Measurements from ENCODE around the gene SATB1.

DNA sequence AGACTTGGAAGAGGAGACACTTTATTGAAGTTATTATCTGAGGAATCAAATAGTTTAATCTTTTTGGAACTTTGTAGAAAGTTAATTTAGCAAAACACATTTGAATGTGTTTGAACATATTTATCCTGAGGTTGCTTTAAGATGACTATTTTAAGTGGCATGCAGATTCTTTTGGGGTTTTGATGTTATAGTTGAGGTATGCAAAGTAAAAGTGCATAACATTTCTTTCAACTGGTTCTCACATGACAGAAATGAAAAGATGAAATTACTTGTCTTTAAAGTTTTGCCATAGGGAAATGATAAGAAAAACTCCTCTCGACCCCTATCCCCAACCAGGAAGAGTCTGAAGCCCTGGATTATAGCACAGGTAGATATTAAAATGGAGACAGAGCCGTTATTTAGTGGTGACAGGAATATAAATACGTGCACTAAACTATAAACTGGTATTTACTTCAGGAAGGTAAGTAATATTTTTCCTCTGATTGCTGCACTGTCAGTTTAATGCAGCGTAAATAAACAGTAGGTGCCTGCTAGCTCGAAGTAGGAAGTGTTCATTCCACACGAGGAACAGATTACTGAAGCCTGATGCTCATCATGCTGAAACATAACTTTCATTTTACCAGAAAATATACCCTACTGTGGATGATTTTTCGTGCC lies 15.1 kb upstream of the SATB1 start:
- no peak for TF ChIP-seq POLR2A (IDR thresholded peaks at IDR 0.05; ENCODE audit: extremely low read depth, insufficient read length)
- TF ChIP-seq, protein P1, sequence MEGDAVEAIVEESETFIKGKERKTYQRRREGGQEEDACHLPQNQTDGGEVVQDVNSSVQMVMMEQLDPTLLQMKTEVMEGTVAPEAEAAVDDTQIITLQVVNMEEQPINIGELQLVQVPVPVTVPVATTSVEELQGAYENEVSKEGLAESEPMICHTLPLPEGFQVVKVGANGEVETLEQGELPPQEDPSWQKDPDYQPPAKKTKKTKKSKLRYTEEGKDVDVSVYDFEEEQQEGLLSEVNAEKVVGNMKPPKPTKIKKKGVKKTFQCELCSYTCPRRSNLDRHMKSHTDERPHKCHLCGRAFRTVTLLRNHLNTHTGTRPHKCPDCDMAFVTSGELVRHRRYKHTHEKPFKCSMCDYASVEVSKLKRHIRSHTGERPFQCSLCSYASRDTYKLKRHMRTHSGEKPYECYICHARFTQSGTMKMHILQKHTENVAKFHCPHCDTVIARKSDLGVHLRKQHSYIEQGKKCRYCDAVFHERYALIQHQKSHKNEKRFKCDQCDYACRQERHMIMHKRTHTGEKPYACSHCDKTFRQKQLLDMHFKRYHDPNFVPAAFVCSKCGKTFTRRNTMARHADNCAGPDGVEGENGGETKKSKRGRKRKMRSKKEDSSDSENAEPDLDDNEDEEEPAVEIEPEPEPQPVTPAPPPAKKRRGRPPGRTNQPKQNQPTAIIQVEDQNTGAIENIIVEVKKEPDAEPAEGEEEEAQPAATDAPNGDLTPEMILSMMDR (IDR thresholded peaks at IDR 0.05; ENCODE audit: low read depth, low read length): no peak
- TF ChIP-seq MAX (IDR thresholded peaks at IDR 0.05; ENCODE audit: low read depth, low read length): no peak

All from NB4 (cell line).